Thyroid gland (tissue), 4 donors: ENCODE results near the gene KRT73. TPM values are rescaled to one million over a fixed set of nuclear protein-coding genes. Genes with fewer than 3 reads are reported as not detected.

Experiments used
- DNase-seq, 2 donors: peaks; one replicate each; pipeline ENCODE4 v3.0.0-alpha.2; 2019
- H3K27ac ChIP-seq, 3 donors: fragments of 200-600 bp; sonication (generic); 1 replicate in 2 of 3; 2 replicates in 1 of 3; pipeline ENCODE4 v1.5.1; 2016 to 2019; ENCODE audit warnings: mild to moderate bottlenecking in 1 of 3, moderate library complexity in 1 of 3
- H3K27me3 ChIP-seq: fragments of 200-600 bp; sonication (generic); one replicate; pipeline ENCODE4 v1.5.1; 2019
- H3K36me3 ChIP-seq, 2 donors: fragments of 200-600 bp; sonication (generic); one replicate each; pipeline ENCODE4 v1.5.1; 2016 to 2019
- H3K4me1 ChIP-seq, 2 donors: fragments of 200-600 bp; sonication (generic); one replicate each; pipeline ENCODE4 v1.5.1; 2017 to 2019
- H3K4me3 ChIP-seq, 3 donors: fragments of 200-600 bp; sonication (generic); replicated peaks in 1 of 3; 1 replicate in 2 of 3; 2 replicates in 1 of 3; pipeline ENCODE4 v1.5.1; 2016; ENCODE audit warnings: mild to moderate bottlenecking in 1 of 3
- H3K9me3 ChIP-seq: fragments of 200-600 bp; sonication (generic); one replicate; pipeline ENCODE4 v1.5.1; 2017
- POLR2A ChIP-seq, 2 donors: fragments of 450-650 bp; IDR thresholded peaks; one replicate each; pipeline ENCODE4 v1.6.1; 2017; ENCODE audit warnings: antibody characterized with exemption in 2 of 2, mild to moderate bottlenecking in 2 of 2, moderate library complexity in 1 of 2
- WGBS, 2 donors: methylation state at CpG; one replicate each; pipeline ENCODE4 v1.1.5; 2017; 5-methylcytosine and 5-hydroxymethylcytosine counted together
- intact Hi-C: fragments of 100-400 bp; cut with DNase I; formaldehyde crosslinking; loops from one replicate; pipeline ENCODE4 v1.15.1; 2023
- total RNA-seq, 4 donors: library from RNA; depleted of rRNA; stranded (reverse); fragments of >200 nt; gene quantifications; one replicate each; pipeline ENCODE4 v1.2.3, GENCODE V29; 2016
- TF ChIP-seq, protein P1 (sequence below), 6 experiments: fragments of 200-600 bp in 3 of 6; fragments of 450-650 bp in 3 of 6; sonication (generic) in 3 of 6; IDR thresholded peaks; one replicate each; pipeline ENCODE4 v1.5.1; 2016 to 2019; ENCODE audit warnings: antibody characterized with exemption in 6 of 6, mild to moderate bottlenecking in 2 of 6, inconsistent platforms in 1 of 6, moderate library complexity in 1 of 6

KRT73 gene
- total RNA-seq, 4 donors from 2014 or later = not detected

DNA sequence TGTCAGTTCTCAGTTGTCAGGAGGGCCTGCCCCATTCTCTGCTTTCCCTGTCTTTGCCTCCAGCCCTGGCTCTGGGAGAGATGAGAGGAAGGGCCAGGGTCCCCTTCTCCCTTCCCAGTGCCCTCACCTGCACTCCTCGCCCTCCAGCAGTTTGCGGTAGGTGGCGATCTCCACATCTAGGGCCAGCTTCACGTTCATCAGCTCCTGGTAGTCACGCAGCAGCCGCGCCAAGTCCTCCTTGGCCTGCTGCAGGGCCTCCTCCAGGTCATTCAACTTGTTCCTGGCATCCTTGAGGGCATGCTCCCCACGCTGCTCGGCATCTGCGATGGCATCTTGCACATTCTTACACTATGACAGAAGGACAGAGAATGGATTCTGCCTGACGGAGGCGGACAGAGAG is 28.3 kb upstream of the KRT73 start:
- TF ChIP-seq, protein P1, sequence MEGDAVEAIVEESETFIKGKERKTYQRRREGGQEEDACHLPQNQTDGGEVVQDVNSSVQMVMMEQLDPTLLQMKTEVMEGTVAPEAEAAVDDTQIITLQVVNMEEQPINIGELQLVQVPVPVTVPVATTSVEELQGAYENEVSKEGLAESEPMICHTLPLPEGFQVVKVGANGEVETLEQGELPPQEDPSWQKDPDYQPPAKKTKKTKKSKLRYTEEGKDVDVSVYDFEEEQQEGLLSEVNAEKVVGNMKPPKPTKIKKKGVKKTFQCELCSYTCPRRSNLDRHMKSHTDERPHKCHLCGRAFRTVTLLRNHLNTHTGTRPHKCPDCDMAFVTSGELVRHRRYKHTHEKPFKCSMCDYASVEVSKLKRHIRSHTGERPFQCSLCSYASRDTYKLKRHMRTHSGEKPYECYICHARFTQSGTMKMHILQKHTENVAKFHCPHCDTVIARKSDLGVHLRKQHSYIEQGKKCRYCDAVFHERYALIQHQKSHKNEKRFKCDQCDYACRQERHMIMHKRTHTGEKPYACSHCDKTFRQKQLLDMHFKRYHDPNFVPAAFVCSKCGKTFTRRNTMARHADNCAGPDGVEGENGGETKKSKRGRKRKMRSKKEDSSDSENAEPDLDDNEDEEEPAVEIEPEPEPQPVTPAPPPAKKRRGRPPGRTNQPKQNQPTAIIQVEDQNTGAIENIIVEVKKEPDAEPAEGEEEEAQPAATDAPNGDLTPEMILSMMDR (IDR thresholded peaks at IDR 0.05) = no peak
- TF ChIP-seq POLR2A (IDR thresholded peaks at IDR 0.05) = no peak
- no peaks in the 10 kb centered on the region for H3K27me3 ChIP-seq
- WGBS, 2 donors = 90 to 92% methylated on average over 12 of the region's 12 CpGs
- DNase-seq = no peak
- no peak overlapping the region for H3K27ac ChIP-seq
- intact Hi-C loops = no loop called here
- no peaks in the 10 kb centered on the region for H3K36me3 ChIP-seq
- no peaks in the 10 kb centered on the region for H3K9me3 ChIP-seq
- no peak overlapping the region for H3K4me3 ChIP-seq
- H3K4me1 ChIP-seq = peaks cover 0 to 6% of the 10 kb centered on the region in 2 donors

DNA sequence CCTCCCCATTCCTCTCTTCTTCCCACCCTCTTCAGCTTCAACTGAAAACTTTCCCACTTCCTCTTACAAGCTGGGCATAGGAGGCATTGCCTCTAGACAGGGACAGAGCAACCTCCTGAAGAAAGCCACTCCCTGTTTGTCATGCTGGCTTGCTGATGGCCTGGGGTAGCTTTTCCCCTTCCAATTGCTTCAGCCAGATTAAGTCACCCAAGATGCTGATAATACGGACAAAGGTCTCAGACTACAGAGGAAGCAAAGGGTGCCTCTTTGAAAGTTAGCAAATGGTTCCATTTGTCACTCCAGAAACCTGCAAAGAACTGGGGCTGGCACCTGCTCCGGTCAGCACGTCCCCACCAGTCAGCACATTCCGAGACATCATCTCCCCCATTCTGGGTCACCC is 27.6 kb upstream of the KRT73 start:
- intact Hi-C loops = no loop called here
- H3K27me3 ChIP-seq = no peaks in the 10 kb centered on the region
- TF ChIP-seq, protein P1 (IDR thresholded peaks at IDR 0.05) = no peak
- no peak for TF ChIP-seq POLR2A (IDR thresholded peaks at IDR 0.05)
- 92 to 97% methylated on average over 4 of the region's 4 CpGs for WGBS, 2 donors
- H3K36me3 ChIP-seq = no peaks in the 10 kb centered on the region
- no peaks in the 10 kb centered on the region for H3K9me3 ChIP-seq
- peaks cover 0 to 6% of the 10 kb centered on the region in 2 donors for H3K4me1 ChIP-seq
- DNase-seq = no peak
- no peak overlapping the region for H3K27ac ChIP-seq
- H3K4me3 ChIP-seq = no peak overlapping the region

DNA sequence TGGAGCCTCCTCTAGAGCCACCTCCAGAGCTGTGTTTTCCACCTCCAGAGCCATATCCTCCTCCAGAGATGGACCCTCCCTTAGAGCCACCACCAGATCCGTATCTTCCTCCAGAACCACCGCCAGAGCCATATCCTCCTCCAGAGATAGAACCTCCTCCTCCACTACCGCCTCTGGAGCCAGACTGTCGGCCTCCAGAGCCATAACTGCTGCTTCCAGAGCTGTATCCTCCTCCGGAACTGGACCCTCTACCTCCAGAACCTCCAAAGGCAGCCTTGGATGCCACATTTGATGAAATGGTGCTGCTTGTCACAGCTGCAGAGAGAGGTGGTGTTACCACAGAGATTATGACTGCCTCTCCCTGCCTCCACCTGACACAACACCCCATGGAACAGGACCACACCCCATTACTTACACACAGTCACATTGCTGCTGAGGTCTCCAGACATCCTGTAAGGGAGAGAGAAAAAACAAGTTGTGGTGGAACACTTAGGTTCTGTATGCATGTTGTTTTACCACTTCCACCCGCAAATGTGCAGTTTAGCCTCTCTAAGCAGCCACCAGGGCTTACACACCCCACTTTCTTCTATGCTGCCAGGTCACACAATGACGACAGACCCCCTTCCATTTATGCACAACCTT is 26.9 kb upstream of the KRT73 start:
- peaks cover 0 to under 1% of the 10 kb centered on the region in 2 donors for H3K4me1 ChIP-seq
- no peak overlapping the region for H3K27ac ChIP-seq
- WGBS, 2 donors = 87 to 90% methylated on average over 7 of the region's 7 CpGs
- H3K36me3 ChIP-seq = no peaks in the 10 kb centered on the region
- H3K27me3 ChIP-seq = no peaks in the 10 kb centered on the region
- no peak for TF ChIP-seq POLR2A (IDR thresholded peaks at IDR 0.05)
- TF ChIP-seq, protein P1 (IDR thresholded peaks at IDR 0.05) = no peak
- intact Hi-C loops = no loop called here
- H3K4me3 ChIP-seq = no peak overlapping the region
- no peak for DNase-seq
- H3K9me3 ChIP-seq = no peaks in the 10 kb centered on the region

DNA sequence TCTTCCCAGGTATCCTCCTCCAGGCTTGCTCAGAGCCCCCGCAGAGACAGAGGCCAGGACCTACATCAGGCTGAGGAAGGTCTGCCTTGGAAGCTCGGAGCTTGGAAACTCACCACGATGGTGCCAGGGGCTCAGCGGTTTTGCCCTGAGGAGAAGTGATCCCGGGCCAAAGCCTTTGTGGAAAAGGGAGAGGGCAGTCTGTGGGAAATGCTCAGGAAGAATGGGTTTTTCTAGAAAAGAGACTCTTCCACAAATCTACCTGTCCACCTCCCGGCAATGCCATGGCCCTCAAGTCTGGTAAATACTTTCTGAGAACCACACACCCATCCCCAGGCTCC is 25.7 kb upstream of the KRT73 start:
- 95 to 98% methylated on average over 6 of the region's 6 CpGs for WGBS, 2 donors
- TF ChIP-seq POLR2A (IDR thresholded peaks at IDR 0.05) = no peak
- TF ChIP-seq, protein P1 (IDR thresholded peaks at IDR 0.05) = no peak
- Histone ChIP-seq H3K9me3 (no peaks in the 10 kb centered on the region), H3K4me1 (no peaks in the 10 kb centered on the region), H3K4me3 (no peak overlapping the region), H3K27me3 (no peaks in the 10 kb centered on the region), H3K27ac (no peak overlapping the region), H3K36me3 (no peaks in the 10 kb centered on the region)
- no peak for DNase-seq
- intact Hi-C loops = no loop called here

DNA sequence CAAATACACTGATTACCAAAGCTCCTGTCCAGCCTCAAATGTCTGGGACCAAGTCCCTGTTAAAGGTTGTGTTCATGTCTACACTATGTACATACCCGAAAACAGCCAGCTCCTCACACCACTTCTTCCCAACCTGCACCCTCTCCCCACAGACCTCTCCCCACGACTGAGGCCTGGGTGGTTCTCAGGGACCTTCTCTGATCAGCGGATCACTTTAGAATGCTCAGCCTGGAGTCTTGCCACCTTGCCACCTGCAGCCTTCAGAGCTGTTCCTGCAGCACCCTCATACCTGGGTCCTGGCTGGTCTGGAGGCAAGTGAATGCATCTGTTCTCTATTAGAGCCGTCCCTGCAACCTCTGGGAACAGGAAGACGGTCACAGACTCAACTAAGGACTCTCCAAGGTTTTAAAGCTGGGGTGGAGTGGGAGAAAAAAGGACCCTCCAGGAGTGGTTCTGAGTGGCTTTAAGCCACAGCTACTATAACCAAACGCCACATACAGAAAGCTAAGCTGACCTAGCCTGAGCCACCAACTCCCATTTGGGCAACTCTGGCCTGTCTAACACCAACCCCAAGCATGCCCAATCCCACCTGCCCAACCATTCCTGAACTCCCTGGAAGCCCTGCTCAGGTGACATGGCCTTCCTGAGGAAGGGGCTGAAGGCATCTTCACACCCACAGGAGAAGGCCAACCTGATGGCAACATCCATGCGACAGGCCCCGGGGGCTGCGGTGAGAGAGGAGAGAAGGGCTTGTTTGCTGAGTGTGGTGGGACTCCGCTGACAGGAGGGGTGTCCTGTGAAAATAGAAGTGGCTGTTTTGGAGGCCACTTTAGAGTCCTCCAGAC is 25.1 kb upstream of the KRT73 start:
- TF ChIP-seq, protein P1 (IDR thresholded peaks at IDR 0.05) = no peak
- no peak for TF ChIP-seq POLR2A (IDR thresholded peaks at IDR 0.05)
- Histone ChIP-seq H3K27ac (no peak overlapping the region), H3K36me3 (no peaks in the 10 kb centered on the region), H3K4me1 (no peaks in the 10 kb centered on the region), H3K9me3 (no peaks in the 10 kb centered on the region), H3K4me3 (no peak overlapping the region), H3K27me3 (no peaks in the 10 kb centered on the region)
- intact Hi-C loops = no loop called here
- whole genome bisulfite sequencing, 2 donors = 88 to 89% methylated on average over 10 of the region's 10 CpGs
- DNase-seq = no peak
